GM19372 (cell line): ENCODE results near the gene SNAPC2.
"Not testable (repeated sequence)": the region's sequence is repeated elsewhere in the genome, so short reads cannot be mapped to it uniquely, and the experiment has no call there.

Experiments used
- ATAC-seq: cut with Tn5 transposase; IDR thresholded peaks from one replicate; pipeline ENCODE4 v1.9.1; 2021; ENCODE audit warnings: mild to moderate bottlenecking, low read depth, moderate library complexity; ENCODE audit not compliant: unreplicated experiment

Gene SNAPC2

DNA sequence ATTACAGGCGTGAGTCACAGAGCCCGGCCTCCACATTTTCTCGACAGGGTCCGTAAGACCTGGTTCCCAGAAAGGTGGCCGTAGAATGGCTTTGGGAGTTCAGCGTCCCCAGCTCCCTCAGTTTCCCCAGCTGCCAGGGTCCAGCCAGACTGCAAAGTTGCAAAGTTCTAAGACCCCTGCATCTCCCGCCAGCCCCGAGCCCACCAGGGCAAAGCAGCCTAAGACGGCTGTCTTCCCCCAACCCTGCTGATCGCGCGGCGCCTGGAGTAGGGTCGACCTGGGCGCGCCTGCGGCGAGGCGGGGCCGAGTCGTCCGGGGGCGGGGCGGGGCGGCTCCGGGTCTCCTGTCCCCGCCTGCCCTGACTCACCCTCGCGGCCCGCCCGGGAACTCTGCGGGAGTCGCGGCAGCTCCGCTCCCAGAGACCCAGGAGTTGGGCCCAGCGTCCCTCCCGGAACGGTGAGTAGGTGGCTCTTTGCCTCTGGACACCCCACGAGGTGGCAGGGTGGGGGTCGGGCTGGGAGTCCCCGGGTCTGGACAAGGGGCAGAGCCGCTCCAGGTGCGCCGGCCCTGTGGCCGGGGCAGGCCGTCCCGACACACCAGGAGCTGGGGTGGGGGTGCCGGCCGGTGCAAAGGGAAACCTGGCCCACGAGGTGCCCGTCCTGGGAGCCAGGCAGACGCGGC is 31.9 kb upstream of the SNAPC2 start, which contains the start of gene LRRC8E:
LRRC8E (plus strand) TSS at position 366 of the 681 bp plus-strand sequence. CDS start 7,094 bp downstream, outside the sequence.
- ATAC-seq: no peak

DNA sequence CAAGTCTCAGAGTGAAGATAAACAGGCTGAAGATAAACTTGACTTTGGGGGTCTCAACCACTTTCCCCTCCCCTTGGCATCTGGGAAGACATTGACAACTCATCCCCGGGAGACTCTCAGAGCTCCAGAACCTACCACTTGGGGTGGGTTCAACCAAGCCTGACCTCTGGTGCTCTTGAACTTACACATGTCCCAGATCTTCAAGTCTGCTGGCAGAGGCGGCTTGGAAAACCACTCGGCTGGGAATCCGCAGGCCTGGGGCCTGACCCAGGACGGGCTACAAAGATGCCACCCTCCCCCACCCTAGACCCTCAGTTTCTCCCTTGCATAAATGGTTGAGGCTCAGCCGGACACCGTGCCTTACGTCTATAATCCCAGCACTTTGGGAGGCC is 31.3 kb upstream of the SNAPC2 start:
- ATAC-seq: no peak

DNA sequence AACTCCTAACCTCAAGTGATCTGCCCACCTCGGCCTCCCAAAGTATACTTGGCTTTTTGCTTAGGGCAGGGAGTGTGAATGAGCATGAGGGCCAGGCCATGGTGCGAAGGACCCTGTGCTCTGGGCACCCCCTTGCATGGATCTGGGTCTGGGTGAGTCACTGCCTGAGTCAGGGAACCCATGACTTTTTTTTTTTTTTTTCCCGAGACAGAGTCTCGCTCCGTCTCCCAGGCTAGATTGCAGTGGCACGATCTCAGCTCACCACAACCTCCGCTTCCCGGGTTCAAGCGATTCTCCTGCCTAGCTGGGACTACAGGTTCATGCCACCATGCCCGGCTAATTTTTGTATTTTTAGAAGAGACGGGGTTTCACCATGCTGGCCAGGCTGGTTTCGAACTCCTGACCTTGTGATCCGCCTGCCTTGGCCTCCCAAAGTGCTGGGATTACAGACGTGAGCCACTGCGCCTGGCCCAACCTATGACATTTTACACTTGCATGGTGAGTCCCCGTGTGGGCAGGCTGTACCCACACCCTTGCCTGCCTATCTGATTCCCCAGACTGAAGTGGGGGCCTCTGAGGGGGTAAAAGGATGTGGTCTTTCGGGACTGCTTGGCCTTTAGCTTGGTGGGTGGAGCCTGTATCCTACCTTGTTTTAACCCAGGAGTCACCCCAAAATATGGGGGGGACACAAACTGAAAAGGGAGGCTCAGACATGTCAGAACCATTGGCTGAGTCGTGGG is 26.6 kb upstream of the SNAPC2 start:
- not testable (repeated sequence) for ATAC-seq

DNA sequence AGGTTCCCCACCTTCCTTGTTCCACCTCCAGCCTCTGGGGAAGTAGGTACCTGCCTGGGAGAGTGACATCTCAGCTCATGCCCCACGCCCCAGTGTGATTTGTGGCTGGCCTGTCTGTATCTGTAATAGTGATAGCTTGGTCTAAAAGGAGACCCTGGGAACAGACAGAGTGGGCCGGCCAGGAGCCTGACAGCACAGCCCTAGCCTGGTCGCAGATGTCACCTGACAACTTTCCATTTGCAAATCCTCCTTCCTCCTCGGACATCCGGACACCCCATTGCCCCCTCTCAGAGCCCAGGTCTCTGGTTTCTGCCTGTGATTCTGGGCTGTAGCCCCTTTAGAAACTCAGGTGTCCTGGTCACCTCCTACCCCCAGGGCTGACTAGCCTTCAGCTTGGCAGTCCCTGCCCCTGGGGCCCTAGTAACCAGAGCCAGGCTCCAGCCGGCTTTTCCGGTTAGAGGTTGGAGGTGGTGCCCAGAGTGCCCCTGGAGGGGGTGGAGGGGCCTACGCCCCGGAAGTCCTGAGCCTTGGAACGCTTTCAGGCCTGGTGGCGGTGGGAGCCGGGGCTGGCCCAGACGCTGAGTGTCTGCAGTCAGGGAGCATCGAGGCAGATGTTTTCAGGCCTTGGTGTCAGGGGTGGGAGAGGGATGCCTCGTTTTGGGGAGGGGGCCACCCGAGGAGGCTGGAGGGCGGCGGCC is 25.4 kb upstream of the SNAPC2 start:
- ATAC-seq: no peak

DNA sequence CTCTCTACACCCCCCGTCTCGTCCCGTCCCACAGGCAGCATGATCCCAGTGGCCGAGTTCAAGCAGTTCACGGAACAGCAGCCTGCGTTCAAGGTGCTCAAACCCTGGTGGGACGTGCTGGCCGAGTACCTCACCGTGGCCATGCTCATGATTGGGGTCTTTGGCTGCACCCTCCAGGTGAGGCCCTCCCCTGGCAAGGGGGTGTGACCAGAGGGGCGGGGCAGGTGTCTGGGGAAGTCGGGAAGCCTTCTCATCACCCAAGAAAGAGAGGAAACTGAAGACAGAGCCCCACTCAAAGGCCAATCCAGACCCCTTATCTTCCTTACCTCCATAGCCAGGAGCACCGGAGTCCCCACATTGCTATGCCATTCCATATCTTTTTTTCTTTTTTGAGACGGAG is 24.6 kb upstream of the SNAPC2 start:
- no peak for ATAC-seq

DNA sequence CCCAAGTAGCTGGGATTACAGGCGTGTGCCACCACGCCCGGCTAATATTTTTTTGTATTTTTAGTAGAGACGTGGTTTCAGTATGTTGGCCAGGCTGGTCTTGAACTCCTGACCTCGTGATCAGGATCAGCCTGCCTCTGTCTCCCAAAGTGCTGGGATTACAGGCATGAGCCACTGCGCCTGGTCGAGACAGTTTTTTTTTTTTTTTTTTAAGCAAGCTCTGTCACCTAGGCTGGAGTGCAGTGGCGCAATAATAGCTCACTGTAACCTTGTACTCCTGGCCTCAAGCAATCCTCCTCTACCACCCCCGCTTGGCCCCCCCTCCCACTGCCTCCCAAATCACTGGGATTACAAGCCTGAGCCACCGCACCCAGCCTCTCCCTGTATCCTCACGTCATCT is 22.8 kb upstream of the SNAPC2 start:
- no peak for ATAC-seq

DNA sequence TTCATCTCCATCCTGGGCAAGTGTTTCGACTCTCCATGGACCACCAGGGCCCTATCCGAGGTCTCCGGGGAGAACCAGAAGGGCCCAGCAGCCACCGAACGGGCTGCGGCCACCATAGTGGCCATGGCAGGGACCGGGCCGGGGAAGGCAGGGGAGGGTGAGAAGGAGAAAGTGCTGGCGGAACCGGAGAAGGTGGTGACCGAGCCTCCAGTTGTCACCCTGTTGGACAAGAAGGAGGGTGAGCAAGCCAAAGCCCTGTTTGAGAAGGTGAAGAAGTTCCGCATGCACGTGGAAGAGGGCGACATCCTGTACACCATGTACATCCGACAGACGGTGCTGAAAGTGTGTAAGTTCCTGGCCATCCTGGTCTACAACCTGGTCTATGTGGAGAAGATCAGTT is 21.2 kb upstream of the SNAPC2 start:
- no peak for ATAC-seq

DNA sequence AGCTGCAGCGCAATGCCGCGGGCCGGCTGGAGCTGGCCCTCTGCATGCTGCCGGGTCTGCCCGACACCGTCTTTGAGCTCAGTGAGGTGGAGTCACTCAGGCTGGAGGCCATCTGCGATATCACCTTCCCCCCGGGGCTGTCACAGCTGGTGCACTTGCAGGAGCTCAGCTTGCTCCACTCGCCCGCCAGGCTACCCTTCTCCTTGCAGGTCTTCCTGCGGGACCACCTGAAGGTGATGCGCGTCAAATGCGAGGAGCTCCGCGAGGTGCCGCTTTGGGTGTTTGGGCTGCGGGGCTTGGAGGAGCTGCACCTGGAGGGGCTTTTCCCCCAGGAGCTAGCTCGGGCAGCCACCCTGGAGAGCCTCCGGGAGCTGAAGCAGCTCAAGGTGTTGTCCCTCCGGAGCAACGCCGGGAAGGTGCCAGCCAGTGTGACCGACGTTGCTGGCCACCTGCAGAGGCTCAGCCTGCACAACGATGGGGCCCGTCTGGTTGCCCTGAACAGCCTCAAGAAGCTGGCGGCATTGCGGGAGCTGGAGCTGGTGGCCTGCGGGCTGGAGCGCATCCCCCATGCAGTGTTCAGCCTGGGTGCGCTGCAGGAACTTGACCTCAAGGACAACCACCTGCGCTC is 20.3 kb upstream of the SNAPC2 start:
- ATAC-seq: no peak

DNA sequence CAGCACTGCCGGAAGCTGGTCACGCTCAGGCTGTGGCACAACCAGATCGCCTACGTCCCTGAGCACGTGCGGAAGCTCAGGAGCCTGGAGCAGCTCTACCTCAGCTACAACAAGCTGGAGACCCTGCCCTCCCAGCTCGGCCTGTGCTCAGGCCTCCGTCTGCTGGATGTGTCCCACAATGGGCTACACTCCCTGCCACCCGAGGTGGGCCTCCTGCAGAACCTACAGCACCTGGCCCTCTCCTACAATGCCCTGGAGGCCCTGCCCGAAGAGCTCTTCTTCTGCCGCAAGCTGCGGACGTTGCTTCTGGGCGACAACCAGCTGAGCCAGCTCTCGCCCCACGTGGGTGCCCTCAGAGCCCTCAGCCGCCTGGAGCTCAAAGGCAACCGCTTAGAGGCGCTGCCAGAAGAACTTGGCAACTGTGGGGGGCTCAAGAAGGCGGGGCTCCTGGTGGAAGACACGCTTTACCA is 19.7 kb upstream of the SNAPC2 start:
- no peak for ATAC-seq

DNA sequence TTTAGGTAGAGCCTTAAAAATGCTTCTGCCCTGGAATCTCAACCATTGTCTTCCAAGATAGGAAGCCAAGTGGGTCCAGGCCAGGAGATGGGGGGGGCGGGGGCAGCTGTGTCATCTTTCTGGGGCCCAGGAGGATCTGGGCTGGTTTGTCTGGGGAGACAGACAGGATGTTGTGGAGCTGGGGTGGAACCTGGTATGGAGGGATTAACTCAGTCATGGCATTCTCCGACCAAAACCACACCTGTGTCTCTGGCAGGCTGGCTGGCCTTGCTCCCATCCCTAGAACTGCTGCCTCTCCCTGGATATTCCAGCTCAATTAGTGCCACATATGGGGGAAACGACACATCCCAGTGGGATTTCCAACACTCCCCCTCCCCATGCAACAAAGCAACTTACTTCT is 19.2 kb upstream of the SNAPC2 start:
- ATAC-seq: no peak

DNA sequence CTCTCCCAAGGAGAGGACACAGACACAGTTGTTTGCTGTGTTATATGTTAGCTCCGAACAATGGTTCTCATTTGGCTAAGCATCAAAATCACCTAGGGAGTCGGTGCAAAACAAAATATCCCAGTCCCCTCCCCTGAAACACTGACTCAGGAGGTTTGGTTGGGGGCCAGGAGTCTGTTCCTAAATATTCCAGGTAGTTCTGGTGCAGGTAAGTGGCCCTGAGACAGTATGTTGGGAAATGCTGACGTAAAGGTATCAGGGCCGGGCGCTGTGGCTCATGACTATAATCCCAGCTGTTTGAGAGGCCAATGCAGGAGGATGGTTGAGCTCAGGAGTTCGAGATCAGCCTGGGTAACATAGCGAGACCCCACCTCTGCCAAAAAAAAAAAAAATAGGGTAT is 18.8 kb upstream of the SNAPC2 start:
- no peak for ATAC-seq

DNA sequence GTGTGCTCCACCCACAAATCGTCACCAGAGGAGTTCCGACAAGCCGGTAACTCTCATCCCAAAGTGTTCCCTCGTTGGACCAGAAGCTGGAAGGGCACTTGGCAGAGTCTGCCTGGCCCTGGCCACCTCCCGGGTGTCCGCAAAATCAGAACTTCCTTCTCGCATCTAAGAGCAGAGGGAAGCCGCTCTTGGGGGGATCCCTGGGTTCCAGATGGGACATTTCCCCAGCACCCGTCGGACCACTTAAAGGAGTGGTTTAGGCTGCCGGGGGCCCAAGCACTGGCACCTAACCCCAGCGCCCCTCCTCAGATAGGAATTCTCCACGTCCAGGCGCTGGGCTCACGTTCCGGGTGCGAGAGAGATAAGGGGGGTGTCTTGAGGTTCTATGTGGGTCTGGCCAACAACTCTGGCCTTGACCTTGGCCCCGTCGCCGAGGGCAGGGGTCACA is 17.3 kb upstream of the SNAPC2 start:
- no peak for ATAC-seq

DNA sequence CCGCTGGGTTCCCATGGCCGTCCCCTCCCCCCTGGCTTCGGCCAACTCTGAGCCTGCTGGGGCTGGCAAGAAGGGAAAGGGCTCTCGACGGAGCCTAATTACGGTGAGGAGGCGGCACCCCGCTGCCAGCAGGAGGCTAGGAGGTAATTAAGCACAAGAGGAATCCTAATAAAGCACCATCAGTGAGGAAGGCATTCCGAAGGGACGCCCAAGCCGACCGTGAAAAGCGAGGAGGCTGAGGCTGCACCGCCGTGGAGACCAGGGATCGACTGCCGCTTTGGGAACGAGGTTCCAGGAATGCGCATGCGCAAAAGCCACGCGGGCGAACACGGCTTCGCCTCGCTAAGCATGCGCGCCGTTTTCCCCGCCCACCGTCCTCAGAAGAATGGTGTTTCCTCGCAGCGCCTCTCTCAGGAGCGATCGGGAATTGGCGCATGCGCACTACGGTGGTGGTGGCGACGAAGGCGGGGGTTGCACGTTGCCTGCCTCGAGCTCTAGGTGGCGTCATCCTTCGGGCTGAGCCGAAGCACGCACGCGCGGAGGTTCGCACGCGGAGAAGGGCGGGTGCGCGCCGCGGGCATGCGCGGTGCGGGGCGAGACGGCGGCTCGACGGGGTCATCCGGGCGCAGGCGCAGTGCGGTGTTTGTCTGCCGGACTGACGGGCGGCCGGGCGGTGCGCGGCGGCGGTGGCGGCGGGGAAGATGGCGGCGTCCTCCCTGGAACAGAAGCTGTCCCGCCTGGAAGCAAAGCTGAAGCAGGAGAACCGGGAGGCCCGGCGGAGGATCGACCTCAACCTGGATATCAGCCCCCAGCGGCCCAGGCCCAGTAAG is 16.7 kb upstream of the SNAPC2 start, which contains the start of gene MAP2K7:
MAP2K7 (plus strand) TSS at position 634 of the 830 bp plus-strand sequence; CDS start at position 702, 68 bp downstream.
- peak; percentile 79 for ATAC-seq

DNA sequence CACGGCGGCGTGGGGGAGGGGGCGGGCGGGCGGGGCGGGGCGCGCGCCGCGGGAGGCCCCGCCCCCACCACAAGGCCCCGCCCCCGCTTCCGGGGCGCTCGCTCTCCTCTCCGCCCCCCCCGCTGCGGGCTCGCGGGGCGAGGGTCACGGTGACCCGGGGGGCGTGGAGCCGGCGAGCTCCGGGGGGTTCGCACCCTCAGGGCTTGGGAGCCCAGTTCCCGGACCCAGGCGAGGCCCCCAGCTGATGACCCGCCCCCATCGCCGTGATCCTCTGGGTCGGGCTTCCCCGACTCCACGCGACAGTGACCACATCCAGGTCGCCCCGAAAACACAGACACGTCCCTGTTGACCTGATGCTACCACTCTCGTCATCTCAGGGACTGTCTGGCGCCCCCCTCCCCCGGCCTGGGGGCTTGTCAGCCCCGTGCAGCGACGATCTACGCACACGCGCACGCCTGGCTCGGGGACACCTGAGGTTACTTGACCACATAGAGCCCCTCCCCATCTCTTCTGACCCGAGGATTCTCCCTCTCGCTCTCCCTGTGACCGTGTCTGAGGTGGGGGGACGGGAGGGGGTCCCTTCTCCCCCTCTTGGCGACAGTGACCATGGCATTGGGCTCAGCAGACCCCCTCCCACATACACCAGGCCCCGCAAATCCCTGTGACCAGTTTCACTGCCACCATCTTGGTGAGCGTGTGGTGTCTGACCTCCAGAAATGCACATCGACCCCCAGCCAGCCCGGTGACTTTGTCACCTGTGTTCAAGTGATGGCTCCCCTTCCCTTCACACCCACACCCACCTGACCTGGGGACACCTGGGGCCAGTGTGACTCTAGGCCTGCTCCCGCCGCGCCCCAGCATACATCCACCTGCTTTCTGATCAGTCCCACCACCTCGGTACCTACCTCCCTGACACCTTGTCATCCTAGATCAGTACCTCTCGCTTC is 15.8 kb upstream of the SNAPC2 start:
- ATAC-seq: peak; percentile 36

DNA sequence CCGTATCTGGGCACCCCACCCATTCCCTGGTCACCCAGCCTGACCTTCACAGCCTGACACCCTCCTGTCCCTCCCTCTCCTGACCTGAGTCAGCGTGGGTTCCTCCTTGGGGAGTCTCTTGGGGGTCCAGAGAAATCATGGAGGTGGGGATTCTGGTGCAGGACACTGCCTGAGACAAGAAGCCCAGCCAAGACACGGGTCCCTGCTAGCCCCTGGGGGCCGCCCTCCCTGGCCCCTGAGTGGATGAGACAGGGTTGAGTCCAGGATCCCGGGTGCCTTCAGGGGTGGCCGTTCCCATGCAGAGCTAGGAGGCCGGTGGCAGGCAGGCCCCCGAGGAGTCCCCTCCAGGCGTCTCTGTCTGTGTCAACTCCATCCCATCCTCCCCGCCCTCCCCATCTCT is 14.9 kb upstream of the SNAPC2 start:
- ATAC-seq: no peak

DNA sequence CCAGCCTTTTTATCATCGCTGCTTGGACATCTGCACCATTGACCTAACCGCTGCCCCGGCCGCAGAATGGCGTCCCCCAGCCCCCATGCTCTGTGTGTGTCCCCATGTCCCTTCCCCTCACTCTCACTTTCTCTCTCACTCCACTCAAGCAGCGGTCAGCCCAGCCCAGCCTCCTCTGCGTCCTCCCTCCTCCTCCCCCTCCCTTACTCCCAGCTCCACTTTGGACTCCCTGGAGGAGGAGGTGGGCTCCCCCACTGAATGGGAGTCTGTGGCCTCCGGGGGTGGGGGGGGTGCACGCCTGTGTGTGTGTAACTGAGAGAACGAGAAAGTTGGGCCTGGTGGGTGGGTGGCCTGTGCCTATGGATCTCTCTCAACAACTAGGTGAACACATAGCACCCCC is 14.3 kb upstream of the SNAPC2 start:
- no peak for ATAC-seq

DNA sequence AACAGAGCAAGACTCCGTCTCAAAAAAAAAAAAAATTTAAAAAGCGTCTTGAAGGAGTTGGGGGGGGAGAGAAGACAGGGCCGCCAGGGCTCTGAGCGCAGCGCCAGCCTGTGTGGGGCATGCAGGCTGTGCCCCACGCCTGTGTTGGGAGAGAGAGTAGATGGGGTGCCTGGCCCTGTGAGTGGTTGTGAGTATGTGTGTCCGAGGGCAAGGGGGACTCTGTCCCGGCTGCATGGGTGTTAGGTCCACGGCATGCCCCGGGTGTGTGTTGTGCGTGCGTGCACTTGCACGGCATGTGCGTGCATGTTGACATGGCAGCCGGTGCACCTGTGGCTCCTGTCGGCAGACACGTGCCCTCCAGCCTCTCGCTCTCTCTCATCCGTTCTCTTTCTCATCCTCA is 13.0 kb upstream of the SNAPC2 start:
- no peak for ATAC-seq

DNA sequence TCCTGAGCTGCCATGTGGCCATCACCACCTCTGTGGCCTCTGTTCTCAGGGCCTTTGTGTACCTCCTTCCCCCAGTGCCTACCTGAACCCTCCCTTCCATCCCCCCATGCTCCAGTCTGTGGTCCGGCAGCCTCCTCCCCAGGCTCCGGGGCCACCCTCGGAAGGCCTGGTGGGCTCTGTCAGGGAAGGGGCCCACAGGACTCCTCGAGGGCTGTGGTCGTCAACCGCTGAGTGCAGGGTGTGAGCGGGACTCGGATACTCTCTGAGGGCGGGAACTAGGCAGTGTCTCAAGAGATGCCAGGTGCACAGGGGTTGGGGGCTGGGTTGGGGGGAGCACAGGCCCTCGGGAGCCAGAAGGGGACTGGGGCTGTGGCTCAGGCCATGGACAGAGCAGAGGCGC is 12.6 kb upstream of the SNAPC2 start:
- ATAC-seq: no peak
